Lower leg skin (tissue), 3 donors: Measurements from ENCODE around the gene VWA8.

Experiments
- POLR2A ChIP-seq, 2 donors: fragments of 450-650 bp; IDR thresholded peaks; one replicate each; pipeline ENCODE4 v1.6.1; 2016 to 2017; ENCODE audit warnings: antibody characterized with exemption in 2 of 2, mild to moderate bottlenecking in 1 of 2, moderate library complexity in 1 of 2
- TF ChIP-seq, protein P1 (sequence below), 3 donors: fragments of 450-650 bp; IDR thresholded peaks; one replicate each; pipeline ENCODE4 v1.5.1; 2016; ENCODE audit warnings: antibody characterized with exemption in 3 of 3, mild to moderate bottlenecking in 3 of 3, moderate library complexity in 2 of 3

DNA sequence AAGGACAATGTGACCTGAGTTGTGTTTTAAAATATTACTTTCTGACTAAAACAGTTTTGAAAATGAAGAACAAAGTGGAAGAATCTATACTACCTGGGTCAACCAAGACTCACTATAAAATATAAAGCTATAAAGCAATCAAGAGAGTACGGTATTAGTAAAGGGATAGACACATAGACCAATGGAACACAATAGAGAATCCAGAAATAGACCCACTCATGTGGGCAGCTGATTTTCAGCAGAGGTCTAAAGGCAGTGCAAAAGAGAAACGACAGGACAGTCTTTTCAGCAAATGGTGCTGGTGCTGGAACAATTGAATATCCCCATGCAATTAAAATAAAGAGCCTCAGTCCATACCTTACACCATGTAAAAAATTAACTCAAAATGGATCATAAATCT lies 278.9 kb downstream of the VWA8 start:
- no peak for TF ChIP-seq POLR2A (IDR thresholded peaks at IDR 0.05)
- TF ChIP-seq, protein P1, sequence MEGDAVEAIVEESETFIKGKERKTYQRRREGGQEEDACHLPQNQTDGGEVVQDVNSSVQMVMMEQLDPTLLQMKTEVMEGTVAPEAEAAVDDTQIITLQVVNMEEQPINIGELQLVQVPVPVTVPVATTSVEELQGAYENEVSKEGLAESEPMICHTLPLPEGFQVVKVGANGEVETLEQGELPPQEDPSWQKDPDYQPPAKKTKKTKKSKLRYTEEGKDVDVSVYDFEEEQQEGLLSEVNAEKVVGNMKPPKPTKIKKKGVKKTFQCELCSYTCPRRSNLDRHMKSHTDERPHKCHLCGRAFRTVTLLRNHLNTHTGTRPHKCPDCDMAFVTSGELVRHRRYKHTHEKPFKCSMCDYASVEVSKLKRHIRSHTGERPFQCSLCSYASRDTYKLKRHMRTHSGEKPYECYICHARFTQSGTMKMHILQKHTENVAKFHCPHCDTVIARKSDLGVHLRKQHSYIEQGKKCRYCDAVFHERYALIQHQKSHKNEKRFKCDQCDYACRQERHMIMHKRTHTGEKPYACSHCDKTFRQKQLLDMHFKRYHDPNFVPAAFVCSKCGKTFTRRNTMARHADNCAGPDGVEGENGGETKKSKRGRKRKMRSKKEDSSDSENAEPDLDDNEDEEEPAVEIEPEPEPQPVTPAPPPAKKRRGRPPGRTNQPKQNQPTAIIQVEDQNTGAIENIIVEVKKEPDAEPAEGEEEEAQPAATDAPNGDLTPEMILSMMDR (IDR thresholded peaks at IDR 0.05): no peak
